ENCODE measurements around the gene CCND1.

CCND1 gene

GRCh38 chr11:69647761-69648497 is 7.0 kb downstream of the CCND1 start:
- DNase-seq, result no peak
- intact Hi-C loops (cut with DNase I), result loop anchor here (10.0 kb wide), 2 partner anchors 203 to 353 kb away; partner anchors contain the start of gene MYEOV

- DNase-seq, result no peak
- intact Hi-C loops (cut with DNase I), result loop anchor here (10.0 kb wide), 2 partner anchors 204 to 354 kb away; partner anchors contain the start of gene MYEOV
These were observed 8.0 kb downstream of the CCND1 start for GRCh38 chr11:69648679-69649575.

- DNase-seq, result no peak
- intact Hi-C loops (cut with DNase I), result loop anchor here (10.0 kb wide), 2 partner anchors 205 to 355 kb away; partner anchors contain the start of gene MYEOV
These were observed 8.6 kb downstream of the CCND1 start for GRCh38 chr11:69649576-69649900.

- DNase-seq, result no peak
- intact Hi-C loops (cut with DNase I), result no loop called here
These were observed 9.3 kb downstream of the CCND1 start for GRCh38 chr11:69650081-69650831.

GRCh38 chr11:69650832-69651344 is 9.9 kb downstream of the CCND1 start:
- no peak for DNase-seq

GRCh38 chr11:69651834-69652620 is 11.1 kb downstream of the CCND1 start:
- no peak for DNase-seq
- intact Hi-C loops (cut with DNase I), result no loop called here

More at GRCh38 chr11:69650832-69651344, 9.9 kb downstream of the CCND1 start:
- intact Hi-C loops (cut with DNase I), result no loop called here

GRCh38 chr11:69652999-69653398 is 12.0 kb downstream of the CCND1 start:
- intact Hi-C loops (cut with DNase I), result no loop called here
- no peak for DNase-seq

- DNase-seq, result no peak
- intact Hi-C loops (cut with DNase I), result no loop called here
These were observed 12.5 kb downstream of the CCND1 start for GRCh38 chr11:69653406-69653960.

- DNase-seq, result no peak
- intact Hi-C loops (cut with DNase I), result no loop called here
These were observed 13.2 kb downstream of the CCND1 start for GRCh38 chr11:69654001-69654659.

- DNase-seq, result peak in 1 of 42 donors; percentile 10
- intact Hi-C loops (cut with DNase I), result no loop called here
These were observed 13.9 kb downstream of the CCND1 start for GRCh38 chr11:69654660-69655478.

- intact Hi-C loops (cut with DNase I), result no loop called here
- DNase-seq, result no peak
These were observed 14.8 kb downstream of the CCND1 start for GRCh38 chr11:69655479-69656428.

GRCh38 chr11:69656536-69657455 is 15.8 kb downstream of the CCND1 start:
- DNase-seq, result no peak

GRCh38 chr11:69657456-69657910 is 16.5 kb downstream of the CCND1 start:
- DNase-seq, result no peak
- intact Hi-C loops (cut with DNase I), result no loop called here

More at GRCh38 chr11:69656536-69657455, 15.8 kb downstream of the CCND1 start:
- intact Hi-C loops (cut with DNase I), result no loop called here

GRCh38 chr11:69657911-69658625 is 17.1 kb downstream of the CCND1 start:
- intact Hi-C loops (cut with DNase I), result no loop called here
- no peak for DNase-seq

All from head of caudate nucleus (tissue), 42 donors.